Measurements from ENCODE around the gene YWHAG. TPM values are rescaled to one million over a fixed set of nuclear protein-coding genes. Genes with fewer than 3 reads are reported as not detected.
"Not testable (repeated sequence)": the region's sequence is repeated elsewhere in the genome, so short reads cannot be mapped to it uniquely, and the experiment has no call there.

The YWHAG gene
- total and polyA plus RNA-seq, 2 donors from 2014 or later: 45.4 to 94.2 TPM

- Histone ChIP-seq H3K9me3 (ENCODE audit: control insufficient read depth in 2 of 3, insufficient read depth in 1 of 3, low read length in 3 of 3) (no peaks in the 10 kb centered on the region), H3K9ac (ENCODE audit: low read length in 3 of 3) (peak overlapping the region in 2 of 3 donors; percentile 12 to 43), H3K27ac (ENCODE audit: low read depth in 2 of 2, low read length in 2 of 2) (no peak overlapping the region), H3K4me1 (ENCODE audit: control insufficient read depth in 2 of 3, insufficient read depth in 2 of 3, low read depth in 1 of 3, low read length in 3 of 3) (peaks cover 0 to 17% (median 7%) of the 10 kb centered on the region in 3 donors), H3K27me3 (ENCODE audit: control insufficient read depth, insufficient read depth, low read length) (no peaks in the 10 kb centered on the region), H3K36me3 (ENCODE audit: control insufficient read depth in 2 of 3, insufficient read depth in 3 of 3, low read length in 3 of 3) (no peaks in the 10 kb centered on the region), H3K4me3 (ENCODE audit: low read length in 3 of 3) (peak overlapping the region; percentile 44 to 68 (median 49))
- no peak for TF ChIP-seq CTCF (IDR thresholded peaks at IDR 0.05; ENCODE audit: borderline replicate concordance, extremely low read depth, insufficient read depth)
- no peak for FAIRE-seq
- peak; percentile 85 to 94 (median 91) for DNase-seq
- intact Hi-C loops (cut with DNase I): no loop called here
Measured at GRCh38 chr7:76397409-76398183, 38.8 kb upstream of the YWHAG start.

- no peak for TF ChIP-seq CTCF (IDR thresholded peaks at IDR 0.05; ENCODE audit: borderline replicate concordance, extremely low read depth, insufficient read depth)
- Histone ChIP-seq H3K27ac (ENCODE audit: low read depth in 2 of 2, low read length in 2 of 2) (no peak overlapping the region), H3K27me3 (ENCODE audit: control insufficient read depth, insufficient read depth, low read length) (no peaks in the 10 kb centered on the region), H3K4me1 (ENCODE audit: control insufficient read depth in 2 of 3, insufficient read depth in 2 of 3, low read depth in 1 of 3, low read length in 3 of 3) (peaks cover 0 to 18% (median 10%) of the 10 kb centered on the region in 3 donors), H3K9ac (ENCODE audit: low read length in 3 of 3) (no peak overlapping the region), H3K4me3 (ENCODE audit: low read length in 3 of 3) (peak overlapping the region in 1 of 3 donors; percentile 5), H3K9me3 (ENCODE audit: control insufficient read depth in 2 of 3, insufficient read depth in 1 of 3, low read length in 3 of 3) (no peaks in the 10 kb centered on the region), H3K36me3 (ENCODE audit: control insufficient read depth in 2 of 3, insufficient read depth in 3 of 3, low read length in 3 of 3) (no peaks in the 10 kb centered on the region)
- FAIRE-seq: no peak
- intact Hi-C loops (cut with DNase I): no loop called here
- DNase-seq: no peak
Measured at GRCh38 chr7:76396864-76397263, 38.1 kb upstream of the YWHAG start.

- DNase-seq: peak in 4 of 5 donors; percentile 45 to 78 (median 66)
Measured at GRCh38 chr7:76395965-76396726, 37.4 kb upstream of the YWHAG start.

DNA sequence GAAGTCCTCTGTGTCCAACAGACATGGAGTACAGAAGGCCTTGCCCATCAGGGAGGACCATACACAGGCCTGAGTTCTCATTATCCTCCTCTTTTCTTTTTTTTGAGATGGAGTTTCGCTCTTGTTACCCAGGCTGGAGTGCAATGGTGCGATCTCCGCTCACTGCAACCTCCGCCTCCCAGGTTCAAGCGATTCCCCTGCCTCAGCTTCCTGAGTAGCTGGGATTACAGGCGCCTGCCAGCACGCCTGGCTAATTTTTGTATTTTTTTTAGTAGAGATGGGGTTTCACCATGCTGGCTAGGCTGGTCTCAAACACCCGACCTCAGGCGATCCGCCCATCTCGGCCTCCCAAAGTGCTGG is 36.8 kb upstream of the YWHAG start:
- H3K9ac ChIP-seq (ENCODE audit: low read length in 3 of 3); intact Hi-C loops (cut with DNase I); FAIRE-seq; H3K27me3 ChIP-seq (ENCODE audit: control insufficient read depth, insufficient read depth, low read length); H3K27ac ChIP-seq (ENCODE audit: low read depth in 2 of 2, low read length in 2 of 2); H3K36me3 ChIP-seq (ENCODE audit: control insufficient read depth in 2 of 3, insufficient read depth in 3 of 3, low read length in 3 of 3); DNase-seq; H3K9me3 ChIP-seq (ENCODE audit: control insufficient read depth in 2 of 3, insufficient read depth in 1 of 3, low read length in 3 of 3); H3K4me3 ChIP-seq (ENCODE audit: low read length in 3 of 3): not testable (repeated sequence)
- peaks cover 0 to 18% (median 10%) of the 10 kb centered on the region in 3 donors for H3K4me1 ChIP-seq (ENCODE audit: control insufficient read depth in 2 of 3, insufficient read depth in 2 of 3, low read depth in 1 of 3, low read length in 3 of 3)

More at GRCh38 chr7:76395965-76396726, 37.4 kb upstream of the YWHAG start:
- no peaks in the 10 kb centered on the region for H3K36me3 ChIP-seq (ENCODE audit: control insufficient read depth in 2 of 3, insufficient read depth in 3 of 3, low read length in 3 of 3)
- no peaks in the 10 kb centered on the region for H3K27me3 ChIP-seq (ENCODE audit: control insufficient read depth, insufficient read depth, low read length)
- no peak for FAIRE-seq
- no peak overlapping the region for H3K4me3 ChIP-seq (ENCODE audit: low read length in 3 of 3)
- intact Hi-C loops (cut with DNase I): no loop called here
- TF ChIP-seq CTCF (IDR thresholded peaks at IDR 0.05; ENCODE audit: borderline replicate concordance, extremely low read depth, insufficient read depth): no peak
- H3K9me3 ChIP-seq (ENCODE audit: control insufficient read depth in 2 of 3, insufficient read depth in 1 of 3, low read length in 3 of 3): no peaks in the 10 kb centered on the region
- peaks cover 0 to 18% (median 10%) of the 10 kb centered on the region in 3 donors for H3K4me1 ChIP-seq (ENCODE audit: control insufficient read depth in 2 of 3, insufficient read depth in 2 of 3, low read depth in 1 of 3, low read length in 3 of 3)
- no peak overlapping the region for H3K27ac ChIP-seq (ENCODE audit: low read depth in 2 of 2, low read length in 2 of 2)
- H3K9ac ChIP-seq (ENCODE audit: low read length in 3 of 3): no peak overlapping the region
